Endothelial cell of umbilical vein (primary cell): ENCODE measurements around the gene KCNQ2. TPM values are rescaled to one million over a fixed set of nuclear protein-coding genes. Genes with fewer than 3 reads are reported as not detected.

ENCODE experiments used
- BruUV-seq: library from RNA; stranded (reverse); fragments of 400-500 nt; replicated peaks from 2 replicates; lab custom pipeline; 2021; lab: Mats Ljungman, UMichigan
- CTCF ChIA-PET: fragments of 300-600, 350-600 bp; sonication (Branson Sonifier 250); formaldehyde crosslinking; loops from one replicate; lab custom pipeline; 2021; ENCODE audit warnings: antibody characterized with exemption, inconsistent platforms; lab: Charles Lee
- POLR2A ChIA-PET: fragments of 300-600, 350-600 bp; sonication (Branson Sonifier 250); formaldehyde crosslinking; loops from one replicate; lab custom pipeline; 2021; ENCODE audit warnings: antibody characterized with exemption, inconsistent platforms; lab: Charles Lee
- DNase-seq: peaks from one replicate; pipeline ENCODE4 v3.0.0-alpha.2; 2011; ENCODE audit warnings: low read depth, low spot score
- FAIRE-seq: peaks from 2 replicates; lab custom pipeline; 2011; peaks lifted over from hg19 to GRCh38; lab: Jason Lieb, UNC
- H2AFZ ChIP-seq: 2 replicates; pipeline ENCODE4 v1.6.0; 2012; ENCODE audit warnings: low read depth, low read length, control low read depth, inconsistent platforms
- H3K27ac ChIP-seq: 2 replicates; pipeline ENCODE4 v1.5.1; 2011; ENCODE audit warnings: low read depth, mild to moderate bottlenecking, control low read depth, low read length, moderate library complexity; ENCODE audit not compliant: insufficient read depth
- H3K27me3 ChIP-seq, 2 experiments: 2 replicates each; pipeline versions ENCODE4 v1.6.0 to v1.6.1; 2011; ENCODE audit warnings: low read length in 2 of 2, mixed read lengths in 1 of 2; ENCODE audit not compliant: control insufficient read depth in 2 of 2, insufficient read depth in 2 of 2
- H3K36me3 ChIP-seq, 2 experiments: 2 replicates in 1 of 2; 3 replicates in 1 of 2; pipeline ENCODE4 v1.5.1; 2011; ENCODE audit warnings: low read length in 2 of 2, mild to moderate bottlenecking in 1 of 2, moderate library complexity in 1 of 2; ENCODE audit not compliant: control insufficient read depth in 2 of 2, insufficient read depth in 2 of 2; ENCODE audit errors: extremely low read depth in 1 of 2
- H3K4me1 ChIP-seq: 3 replicates; pipeline ENCODE4 v1.5.1; 2011; ENCODE audit warnings: mild to moderate bottlenecking, low read length; ENCODE audit not compliant: control insufficient read depth, insufficient read depth; ENCODE audit errors: extremely low read depth
- H3K4me2 ChIP-seq: 2 replicates; pipeline ENCODE4 v1.6.1; 2011; ENCODE audit warnings: low read length, control low read depth, mixed read lengths; ENCODE audit not compliant: insufficient read depth
- H3K4me3 ChIP-seq, 3 experiments: fragments of 200-600 bp in 1 of 3; sonication (generic), shearing (Covaris generic) in 1 of 3; replicated peaks in 1 of 3; 2 replicates each; pipeline ENCODE4 v1.5.1; 2011 to 2016; ENCODE audit warnings: control low read depth in 3 of 3, low read length in 3 of 3, mild to moderate bottlenecking in 2 of 3, inconsistent platforms in 1 of 3, low read depth in 1 of 3, moderate library complexity in 1 of 3; ENCODE audit not compliant: insufficient read depth in 1 of 3
- H3K79me2 ChIP-seq: 2 replicates; pipeline ENCODE4 v1.6.0; 2012; ENCODE audit warnings: low read length, inconsistent platforms; ENCODE audit not compliant: control insufficient read depth, insufficient read depth
- H3K9ac ChIP-seq: replicated peaks from 2 replicates; pipeline ENCODE3; 2011; ENCODE audit warnings: low read length, control low read depth; ENCODE audit not compliant: insufficient read depth; ENCODE audit errors: extremely low read depth
- H3K9me1 ChIP-seq: replicated peaks from 3 replicates; pipeline ENCODE4 v1.6.0; 2011; ENCODE audit warnings: mild to moderate bottlenecking, low read length; ENCODE audit not compliant: control insufficient read depth, insufficient read depth; ENCODE audit errors: extremely low read depth
- H3K9me3 ChIP-seq: replicated peaks from 2 replicates; pipeline ENCODE4 v1.5.1; 2012; ENCODE audit warnings: low read length, inconsistent platforms; ENCODE audit not compliant: control insufficient read depth, insufficient read depth
- H4K20me1 ChIP-seq: replicated peaks from 2 replicates; pipeline ENCODE3; 2011; ENCODE audit warnings: mild to moderate bottlenecking, low read length; ENCODE audit not compliant: control insufficient read depth, insufficient read depth; ENCODE audit errors: extremely low read depth
- EZH2 ChIP-seq: IDR thresholded peaks from 2 replicates; pipeline ENCODE4 v1.6.1; 2012; ENCODE audit warnings: borderline replicate concordance, low read depth, mild to moderate bottlenecking, moderate library complexity, low read length, inconsistent platforms; ENCODE audit not compliant: severe bottlenecking
- FOS ChIP-seq: IDR thresholded peaks from 2 replicates; pipeline ENCODE4 v1.6.1; 2011; ENCODE audit warnings: mild to moderate bottlenecking, low read length, moderate library complexity, borderline replicate concordance; ENCODE audit not compliant: insufficient read depth
- GATA2 ChIP-seq: IDR thresholded peaks from 2 replicates; pipeline ENCODE4 v1.7.0; 2011; ENCODE audit warnings: low read depth, mild to moderate bottlenecking, moderate library complexity, mixed read lengths, low read length; ENCODE audit not compliant: insufficient read length, insufficient read depth
- JUN ChIP-seq: IDR thresholded peaks from 2 replicates; pipeline ENCODE4 v1.6.1; 2011; ENCODE audit warnings: borderline replicate concordance, low read depth; ENCODE audit not compliant: insufficient read length, insufficient read depth
- MYC ChIP-seq: IDR thresholded peaks from one replicate; pipeline ENCODE4 v1.6.1; 2011; ENCODE audit warnings: mild to moderate bottlenecking, low read depth, low read length
- POLR2A ChIP-seq: IDR thresholded peaks from 2 replicates; pipeline ENCODE4 v1.6.1; 2012; ENCODE audit warnings: low read depth, mild to moderate bottlenecking, control low read depth, low read length
- POLR2AphosphoS5 ChIP-seq: IDR thresholded peaks from 2 replicates; pipeline ENCODE4 v1.6.1; 2012; ENCODE audit warnings: low read depth, mild to moderate bottlenecking, control low read depth, low read length, moderate library complexity; ENCODE audit not compliant: insufficient read depth
- dilution Hi-C: fragments of 300-500 bp; cut with MboI; formaldehyde crosslinking; loops from one replicate; pipeline ENCODE4 v1.15.0; 2019; ENCODE audit warnings: low sequenced_read_pairs; ENCODE audit not compliant: extremely low pct_ligation_motif_present
- intact Hi-C: fragments of 100-400 bp; cut with micrococcal nuclease; formaldehyde crosslinking; loops from one replicate; pipeline ENCODE4 v1.10.0; 2022
- polyA plus RNA-seq, 4 experiments: library from polyadenylated mRNA; depleted of rRNA in 3 of 4; stranded (reverse) in 3 of 4; unstranded in 1 of 4; fragments of >200 nt; gene quantifications; 2 replicates each; pipeline versions ENCODE4 v1.2.1 to v1.2.3, GENCODE V29; 2011 to 2012; ENCODE audit warnings: missing spikeins in 1 of 4
- total RNA-seq: library from RNA; stranded (reverse); gene quantifications from 2 replicates; pipeline ENCODE4 v1.2.3, GENCODE V29; 2021
- TF ChIP-seq, protein P1 (sequence below), 2 donors: IDR thresholded peaks; 1 replicate in 1 of 2; 2 replicates in 1 of 2; pipeline ENCODE4 v1.5.1; 2011; ENCODE audit warnings: low read length in 2 of 2, mild to moderate bottlenecking in 2 of 2, moderate library complexity in 2 of 2, control low read depth in 1 of 2, inconsistent platforms in 1 of 2, low read depth in 1 of 2; ENCODE audit not compliant: insufficient read depth in 1 of 2; ENCODE audit errors: extremely low read depth in 1 of 2
- TF ChIP-seq, protein P2 (sequence below): IDR thresholded peaks from 2 replicates; pipeline ENCODE4 v1.6.1; 2011; ENCODE audit not compliant: insufficient read depth, insufficient read length

KCNQ2 gene
- total and polyA plus RNA-seq, 2 donors (not counting 3 experiments of a cell fraction or from before 2014, with no cell fraction given), result not detected

DNA sequence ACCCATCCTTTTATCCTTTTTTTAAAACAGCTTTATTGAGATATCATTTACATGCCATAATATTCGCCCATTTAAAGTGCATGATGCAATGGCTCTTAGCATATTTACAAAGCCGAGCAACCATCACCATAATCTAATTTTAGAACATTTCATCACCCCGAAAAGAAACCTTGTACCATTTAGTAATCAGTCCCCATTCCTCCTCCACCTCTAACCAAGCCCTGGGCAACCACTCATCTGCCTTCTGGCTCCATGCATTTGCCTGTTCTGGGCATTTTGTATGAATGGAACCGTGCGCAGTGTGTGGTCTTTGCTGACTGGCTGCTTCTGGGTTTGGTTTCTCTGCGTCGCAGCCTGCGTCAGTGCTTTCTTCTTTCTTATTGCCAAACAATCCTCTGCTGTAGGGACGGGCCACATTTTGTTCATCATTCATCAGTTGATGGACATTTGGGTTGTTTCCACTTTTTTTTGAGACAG lies 36.7 kb upstream of the KCNQ2 start:
- H3K27ac ChIP-seq, result no peak overlapping the region
- ChIA-PET POLR2A (interaction anchor here (0.7 to 1.6 kb wide), 2 partner anchors 12 to 45 kb away, joined by 3 to 5 read pairs; partner anchors contain the start of gene PPDPF), CTCF (interaction anchor here (1.9 kb wide), 1 partner anchor 12 kb away, joined by 8 read pairs; no protein-coding TSS in a partner anchor)
- H3K27me3 ChIP-seq, result peaks cover 0 to 2% of the 10 kb centered on the region in 2 experiments
- no peaks in the 10 kb centered on the region for H3K9me3 ChIP-seq
- no peak overlapping the region for H3K4me3 ChIP-seq
- H3K9ac ChIP-seq, result no peak overlapping the region
- H3K4me1 ChIP-seq, result no peaks in the 10 kb centered on the region
- DNase-seq (no peak), FAIRE-seq (no peak)
- no peaks in the 10 kb centered on the region for H3K9me1 ChIP-seq
- dilution Hi-C loops, result no loop called here
- TF ChIP-seq MYC (no peak), GATA2 (no peak), JUN (no peak), POLR2AphosphoS5 (no peak), EZH2 (no peak), POLR2A (no peak), FOS (no peak)
- TF ChIP-seq, protein P1, sequence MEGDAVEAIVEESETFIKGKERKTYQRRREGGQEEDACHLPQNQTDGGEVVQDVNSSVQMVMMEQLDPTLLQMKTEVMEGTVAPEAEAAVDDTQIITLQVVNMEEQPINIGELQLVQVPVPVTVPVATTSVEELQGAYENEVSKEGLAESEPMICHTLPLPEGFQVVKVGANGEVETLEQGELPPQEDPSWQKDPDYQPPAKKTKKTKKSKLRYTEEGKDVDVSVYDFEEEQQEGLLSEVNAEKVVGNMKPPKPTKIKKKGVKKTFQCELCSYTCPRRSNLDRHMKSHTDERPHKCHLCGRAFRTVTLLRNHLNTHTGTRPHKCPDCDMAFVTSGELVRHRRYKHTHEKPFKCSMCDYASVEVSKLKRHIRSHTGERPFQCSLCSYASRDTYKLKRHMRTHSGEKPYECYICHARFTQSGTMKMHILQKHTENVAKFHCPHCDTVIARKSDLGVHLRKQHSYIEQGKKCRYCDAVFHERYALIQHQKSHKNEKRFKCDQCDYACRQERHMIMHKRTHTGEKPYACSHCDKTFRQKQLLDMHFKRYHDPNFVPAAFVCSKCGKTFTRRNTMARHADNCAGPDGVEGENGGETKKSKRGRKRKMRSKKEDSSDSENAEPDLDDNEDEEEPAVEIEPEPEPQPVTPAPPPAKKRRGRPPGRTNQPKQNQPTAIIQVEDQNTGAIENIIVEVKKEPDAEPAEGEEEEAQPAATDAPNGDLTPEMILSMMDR (IDR thresholded peaks at IDR 0.05; ENCODE audit: extremely low read depth in 1 of 2, insufficient read depth in 1 of 2, low read depth in 1 of 2, low read length in 2 of 2), result no peak
- TF ChIP-seq, protein P2, sequence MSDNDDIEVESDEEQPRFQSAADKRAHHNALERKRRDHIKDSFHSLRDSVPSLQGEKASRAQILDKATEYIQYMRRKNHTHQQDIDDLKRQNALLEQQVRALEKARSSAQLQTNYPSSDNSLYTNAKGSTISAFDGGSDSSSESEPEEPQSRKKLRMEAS, result no peak
- H4K20me1 ChIP-seq, result no peaks in the 10 kb centered on the region
- H3K4me2 ChIP-seq, result no peak overlapping the region
- intact Hi-C loops, result no loop called here
- no TSS peak for BruUV-seq
- H2AFZ ChIP-seq, result no peak overlapping the region
- no peaks in the 10 kb centered on the region for H3K79me2 ChIP-seq
- no peaks in the 10 kb centered on the region for H3K36me3 ChIP-seq
